GM18907 (cell line): ENCODE results near the gene JADE3.

ENCODE experiments used
- ATAC-seq: cut with Tn5 transposase; IDR thresholded peaks from one replicate; pipeline ENCODE4 v1.9.1; 2021; ENCODE audit warnings: mild to moderate bottlenecking, moderate library complexity; ENCODE audit not compliant: unreplicated experiment

JADE3 gene

GRCh38 chrX:46992070-46992469, 79.8 kb downstream of the JADE3 start:
- no peak for ATAC-seq

GRCh38 chrX:46994096-46994495, 81.9 kb downstream of the JADE3 start:
- ATAC-seq, result no peak

- ATAC-seq, result no peak
Measured at GRCh38 chrX:47012131-47012530, 99.9 kb downstream of the JADE3 start.

GRCh38 chrX:47026198-47026597, 114.0 kb downstream of the JADE3 start:
- no peak for ATAC-seq

GRCh38 chrX:47030339-47030738, 118.1 kb downstream of the JADE3 start:
- ATAC-seq, result no peak

GRCh38 chrX:47047989-47048388, 135.8 kb downstream of the JADE3 start:
- ATAC-seq, result no peak

- ATAC-seq, result no peak
Measured at GRCh38 chrX:47059142-47059874, 147.1 kb downstream of the JADE3 start.

- ATAC-seq, result no peak
Measured at GRCh38 chrX:47060708-47061107, 148.5 kb downstream of the JADE3 start.

- no peak for ATAC-seq
Measured at GRCh38 chrX:47061238-47061919, 149.2 kb downstream of the JADE3 start.

- no peak for ATAC-seq
Measured at GRCh38 chrX:47063179-47063578, 151.0 kb downstream of the JADE3 start.

GRCh38 chrX:47068214-47068613, 156.0 kb downstream of the JADE3 start:
- ATAC-seq, result no peak

GRCh38 chrX:47068720-47069119, 156.5 kb downstream of the JADE3 start:
- no peak for ATAC-seq

GRCh38 chrX:47078129-47079043, 166.2 kb downstream of the JADE3 start, which contains the start of gene RGN:
Gene RGN (plus strand): TSS chrX:47078443. CDS start chrX:47081145, 2,702 bp downstream.
- ATAC-seq, result no peak

GRCh38 chrX:47080215-47080914, 168.1 kb downstream of the JADE3 start:
- no peak for ATAC-seq

GRCh38 chrX:47080915-47081236, 168.7 kb downstream of the JADE3 start:
- no peak for ATAC-seq

GRCh38 chrX:47091149-47091775, 179.0 kb downstream of the JADE3 start:
- no peak for ATAC-seq

- ATAC-seq, result no peak
Measured at GRCh38 chrX:47093248-47093647, 181.0 kb downstream of the JADE3 start.

GRCh38 chrX:47093860-47094259, 181.6 kb downstream of the JADE3 start:
- no peak for ATAC-seq

- ATAC-seq, result no peak
Measured at GRCh38 chrX:47097018-47097417, 184.8 kb downstream of the JADE3 start.

- no peak for ATAC-seq
Measured at GRCh38 chrX:47098338-47099094, 186.3 kb downstream of the JADE3 start.
